ENCODE results near the gene XG. TPM values are rescaled to one million over a fixed set of nuclear protein-coding genes. Genes with fewer than 3 reads are reported as not detected.
"Not testable (repeated sequence)": the region's sequence is repeated elsewhere in the genome, so short reads cannot be mapped to it uniquely, and the experiment has no call there.

Gene XG
- total RNA-seq, 1 experiment from 2014 or later: 2.6 TPM

GRCh38 chrX:2780472-2781225 lies 28.8 kb downstream of the XG start:
- not testable (repeated sequence) for DNase-seq (ENCODE audit: low read depth)

GRCh38 chrX:2781226-2781571 lies 29.4 kb downstream of the XG start:
- no peak for DNase-seq (ENCODE audit: low read depth)

- DNase-seq (ENCODE audit: low read depth): no peak
These were observed 29.9 kb downstream of the XG start for GRCh38 chrX:2781698-2782097.

GRCh38 chrX:2782171-2782570 lies 30.3 kb downstream of the XG start:
- DNase-seq (ENCODE audit: low read depth): no peak

- no peak for DNase-seq (ENCODE audit: low read depth)
These were observed 30.9 kb downstream of the XG start for GRCh38 chrX:2782778-2783177.

GRCh38 chrX:2784026-2784425 lies 32.2 kb downstream of the XG start:
- DNase-seq (ENCODE audit: low read depth): no peak

- no peak for DNase-seq (ENCODE audit: low read depth)
These were observed 33.7 kb downstream of the XG start for GRCh38 chrX:2785538-2785937.

GRCh38 chrX:2788980-2789379 lies 37.1 kb downstream of the XG start:
- no peak for DNase-seq (ENCODE audit: low read depth)

- DNase-seq (ENCODE audit: low read depth): no peak
These were observed 37.7 kb downstream of the XG start for GRCh38 chrX:2789569-2789968.

GRCh38 chrX:2793752-2794151 lies 41.9 kb downstream of the XG start:
- no peak for DNase-seq (ENCODE audit: low read depth)

GRCh38 chrX:2794336-2794735 lies 42.5 kb downstream of the XG start:
- no peak for DNase-seq (ENCODE audit: low read depth)

- DNase-seq (ENCODE audit: low read depth): not testable (repeated sequence)
These were observed 45.0 kb downstream of the XG start for GRCh38 chrX:2796808-2797207.

GRCh38 chrX:2799369-2799768 lies 47.5 kb downstream of the XG start:
- no peak for DNase-seq (ENCODE audit: low read depth)

- DNase-seq (ENCODE audit: low read depth): not testable (repeated sequence)
These were observed 48.1 kb downstream of the XG start for GRCh38 chrX:2799980-2800379.

GRCh38 chrX:2801223-2801622 lies 49.4 kb downstream of the XG start:
- no peak for DNase-seq (ENCODE audit: low read depth)

- not testable (repeated sequence) for DNase-seq (ENCODE audit: low read depth)
These were observed 50.7 kb downstream of the XG start for GRCh38 chrX:2802376-2803090.

- not testable (repeated sequence) for DNase-seq (ENCODE audit: low read depth)
These were observed 51.6 kb downstream of the XG start for GRCh38 chrX:2803486-2803885.

GRCh38 chrX:2804106-2804843 lies 52.4 kb downstream of the XG start:
- not testable (repeated sequence) for DNase-seq (ENCODE audit: low read depth)

- peak; percentile 21 for DNase-seq (ENCODE audit: low read depth)
These were observed 53.0 kb downstream of the XG start for GRCh38 chrX:2804858-2805257.

GRCh38 chrX:2811271-2811670 lies 59.4 kb downstream of the XG start:
- no peak for DNase-seq (ENCODE audit: low read depth)

GRCh38 chrX:2812161-2812907 lies 60.5 kb downstream of the XG start:
- peak; percentile 58 for DNase-seq (ENCODE audit: low read depth)

GRCh38 chrX:2817036-2817435 lies 65.2 kb downstream of the XG start:
- no peak for DNase-seq (ENCODE audit: low read depth)

Measured in M059J (cell line).